GM23338 (cell line): ENCODE measurements around the gene CD74. TPM values are rescaled to one million over a fixed set of nuclear protein-coding genes. Genes with fewer than 3 reads are reported as not detected.

Source experiments
- polyA plus RNA-seq: library from polyadenylated mRNA; unstranded; fragments of >200 nt; fragmentation: Nextera tagmentation; extraction: Ambion mirVana; gene quantifications from 2 replicates; pipeline ENCODE4 v1.2.1, GENCODE V29; 2016
- total RNA-seq: library from RNA; depleted of rRNA; stranded (reverse); fragments of >200 nt; shearing (Covaris generic); gene quantifications from 2 replicates; pipeline ENCODE4 v1.2.3, GENCODE V29; 2014; rRNA removed

CD74 gene
- total and polyA plus RNA-seq, 2 experiments from 2014 or later: 49.8 to 98.4 TPM

Other genes starting within 250 kb of the CD74 start
- gene CDX1, start 246.1 kb downstream of the CD74 start, total RNA-seq: not detected in 2 replicates
- gene CDX1, start 246.1 kb downstream of the CD74 start, polyA plus RNA-seq: not detected in 2 replicates
- gene SLC6A7, start 222.8 kb downstream of the CD74 start, total RNA-seq: not detected in 2 replicates
- not detected in 2 replicates for gene SLC6A7, start 222.8 kb downstream of the CD74 start, polyA plus RNA-seq
- gene CAMK2A, start 123.1 kb downstream of the CD74 start, total RNA-seq: not detected in 2 replicates
- 0.18 TPM in 1 of 2 replicates, not detected in the other for gene CAMK2A, start 123.1 kb downstream of the CD74 start, polyA plus RNA-seq
- 6.9 and 7.1 TPM in 2 replicates for gene ARSI, start 110.0 kb downstream of the CD74 start, total RNA-seq
- gene ARSI, start 110.0 kb downstream of the CD74 start, polyA plus RNA-seq: 0.99 and 1.6 TPM in 2 replicates
- gene TCOF1, start 55.2 kb downstream of the CD74 start, total RNA-seq: 152 and 165 TPM in 2 replicates
- 83.4 and 86.8 TPM in 2 replicates for gene TCOF1, start 55.2 kb downstream of the CD74 start, polyA plus RNA-seq
- 1,443 and 1,506 TPM in 2 replicates for gene RPS14, start 36.8 kb upstream of the CD74 start, total RNA-seq
- gene RPS14, start 36.8 kb upstream of the CD74 start, polyA plus RNA-seq: 2,790 and 2,911 TPM in 2 replicates
- 76.6 and 85.0 TPM in 2 replicates for gene NDST1, start 95.2 kb upstream of the CD74 start, total RNA-seq
- 7.3 and 8.5 TPM in 2 replicates for gene NDST1, start 95.2 kb upstream of the CD74 start, polyA plus RNA-seq
- gene SYNPO, start 227.8 kb upstream of the CD74 start, total RNA-seq: 1.3 and 3.0 TPM in 2 replicates
- gene SYNPO, start 227.8 kb upstream of the CD74 start, polyA plus RNA-seq: 0.16 and 0.38 TPM in 2 replicates
- 13.8 and 26.4 TPM in 2 replicates for gene MYOZ3, start 248.3 kb upstream of the CD74 start, total RNA-seq
- gene MYOZ3, start 248.3 kb upstream of the CD74 start, polyA plus RNA-seq: 10.9 and 12.7 TPM in 2 replicates